ENCODE measurements around the gene RAB3GAP2.

RAB3GAP2 gene

DNA sequence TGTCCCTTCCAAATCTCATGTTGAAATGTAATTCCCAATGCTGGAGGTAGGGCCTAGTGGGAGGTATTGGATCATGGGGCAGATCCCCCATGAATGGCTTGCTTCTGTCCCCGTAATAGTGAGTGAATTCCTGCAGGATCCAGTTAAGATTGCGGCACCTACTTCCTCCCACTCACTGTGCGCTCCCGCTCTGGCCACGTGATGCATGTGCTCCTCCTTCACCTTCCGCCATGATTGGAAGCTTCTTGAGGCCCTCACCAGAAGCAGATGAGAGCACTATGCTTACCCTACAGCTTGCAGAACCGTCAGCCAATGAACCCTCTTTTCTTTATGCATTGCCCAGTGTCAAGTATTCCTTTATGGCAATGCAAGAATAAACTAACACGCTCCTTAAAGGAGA is 14.9 kb upstream of the RAB3GAP2 start:
- TF ChIP-seq, protein P1, sequence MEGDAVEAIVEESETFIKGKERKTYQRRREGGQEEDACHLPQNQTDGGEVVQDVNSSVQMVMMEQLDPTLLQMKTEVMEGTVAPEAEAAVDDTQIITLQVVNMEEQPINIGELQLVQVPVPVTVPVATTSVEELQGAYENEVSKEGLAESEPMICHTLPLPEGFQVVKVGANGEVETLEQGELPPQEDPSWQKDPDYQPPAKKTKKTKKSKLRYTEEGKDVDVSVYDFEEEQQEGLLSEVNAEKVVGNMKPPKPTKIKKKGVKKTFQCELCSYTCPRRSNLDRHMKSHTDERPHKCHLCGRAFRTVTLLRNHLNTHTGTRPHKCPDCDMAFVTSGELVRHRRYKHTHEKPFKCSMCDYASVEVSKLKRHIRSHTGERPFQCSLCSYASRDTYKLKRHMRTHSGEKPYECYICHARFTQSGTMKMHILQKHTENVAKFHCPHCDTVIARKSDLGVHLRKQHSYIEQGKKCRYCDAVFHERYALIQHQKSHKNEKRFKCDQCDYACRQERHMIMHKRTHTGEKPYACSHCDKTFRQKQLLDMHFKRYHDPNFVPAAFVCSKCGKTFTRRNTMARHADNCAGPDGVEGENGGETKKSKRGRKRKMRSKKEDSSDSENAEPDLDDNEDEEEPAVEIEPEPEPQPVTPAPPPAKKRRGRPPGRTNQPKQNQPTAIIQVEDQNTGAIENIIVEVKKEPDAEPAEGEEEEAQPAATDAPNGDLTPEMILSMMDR (IDR thresholded peaks at IDR 0.05; ENCODE audit: low read depth, low read length) = no peak
- no peak overlapping the region for H3K4me3 ChIP-seq (ENCODE audit: low read depth, low read length)

DNA sequence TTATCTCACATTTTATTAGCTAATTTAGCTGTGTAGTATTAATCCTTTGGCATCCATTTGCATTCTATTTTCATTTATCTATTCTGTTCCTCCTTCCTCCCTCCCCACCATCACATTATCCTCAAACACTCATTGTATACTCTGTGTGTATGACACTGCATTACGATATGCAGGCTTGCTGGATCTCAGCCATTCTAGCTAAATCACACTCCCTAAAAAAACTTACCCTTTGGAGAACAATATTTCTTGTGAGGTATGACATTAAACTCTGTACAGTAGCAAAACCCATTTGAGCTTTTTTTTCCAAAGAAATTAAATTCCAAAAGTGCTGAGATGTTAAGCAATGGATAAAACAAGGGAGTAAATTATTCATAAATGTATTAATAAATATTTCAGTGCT is 11.4 kb upstream of the RAB3GAP2 start:
- TF ChIP-seq, protein P1 (IDR thresholded peaks at IDR 0.05; ENCODE audit: low read depth, low read length) = no peak
- no peak overlapping the region for H3K4me3 ChIP-seq (ENCODE audit: low read depth, low read length)

DNA sequence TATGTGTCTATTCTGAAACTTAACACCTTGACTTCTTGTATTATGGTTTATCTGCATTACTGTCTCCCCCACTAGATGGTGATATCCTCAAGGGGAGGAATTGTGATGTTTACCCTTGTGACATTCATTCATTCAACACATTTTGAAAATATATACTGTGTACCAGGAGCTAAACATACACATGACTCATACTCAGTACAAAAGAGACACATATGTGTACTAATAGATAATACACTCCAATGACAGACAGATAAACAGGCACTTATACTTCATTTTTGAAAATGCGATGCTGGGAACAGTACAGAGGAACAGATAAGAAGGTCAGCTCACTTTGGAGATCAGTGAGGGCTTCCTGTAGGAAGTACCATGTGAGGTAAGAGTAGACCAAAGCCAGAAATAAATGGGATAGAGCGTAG is 8.9 kb upstream of the RAB3GAP2 start:
- TF ChIP-seq, protein P1 (IDR thresholded peaks at IDR 0.05; ENCODE audit: low read depth, low read length) = peak; percentile 34; the same call in 1 of the 2 replicates
- no peak overlapping the region for H3K4me3 ChIP-seq (ENCODE audit: low read depth, low read length)

DNA sequence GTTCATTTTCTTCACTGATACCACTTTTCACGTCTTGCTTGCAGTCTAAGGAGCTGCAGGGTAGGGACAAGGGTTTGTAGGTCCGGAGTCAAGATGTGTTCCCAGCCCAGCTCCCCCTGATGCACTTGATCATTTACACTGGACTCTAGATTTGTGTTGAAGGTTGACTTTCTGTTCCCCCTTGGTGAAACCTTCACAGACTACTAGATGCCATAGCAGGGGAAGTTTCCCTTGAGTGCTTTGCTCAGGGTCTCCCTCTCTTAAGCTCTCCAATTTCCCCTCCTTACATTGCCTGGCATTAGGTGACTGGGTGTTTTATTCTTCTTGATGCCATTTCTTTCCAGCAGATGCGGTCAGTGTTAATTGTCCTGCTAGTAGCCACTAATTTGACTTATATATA is 8.0 kb upstream of the RAB3GAP2 start:
- TF ChIP-seq, protein P1 (IDR thresholded peaks at IDR 0.05; ENCODE audit: low read depth, low read length) = no peak
- H3K4me3 ChIP-seq (ENCODE audit: low read depth, low read length) = no peak overlapping the region

DNA sequence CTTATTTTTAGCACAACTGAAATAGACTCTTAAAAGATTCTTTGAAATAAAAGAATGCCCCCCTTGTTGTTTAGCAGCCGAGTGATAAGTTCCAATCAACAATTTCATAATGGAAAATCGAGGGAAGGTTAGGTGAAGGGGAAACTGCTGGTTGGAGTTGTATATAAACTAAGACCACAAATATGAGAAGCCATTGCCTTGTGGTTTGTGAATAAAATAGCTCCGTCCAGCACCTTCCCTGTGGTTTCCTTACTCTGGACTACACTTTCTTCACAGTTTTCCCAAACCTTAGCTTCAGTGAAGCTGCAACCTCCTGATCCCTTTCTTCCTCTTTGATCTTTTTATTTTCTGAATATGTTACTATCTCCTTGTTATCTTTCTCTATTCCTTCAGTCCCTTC is 6.7 kb upstream of the RAB3GAP2 start:
- H3K4me3 ChIP-seq (ENCODE audit: low read depth, low read length) = no peak overlapping the region

DNA sequence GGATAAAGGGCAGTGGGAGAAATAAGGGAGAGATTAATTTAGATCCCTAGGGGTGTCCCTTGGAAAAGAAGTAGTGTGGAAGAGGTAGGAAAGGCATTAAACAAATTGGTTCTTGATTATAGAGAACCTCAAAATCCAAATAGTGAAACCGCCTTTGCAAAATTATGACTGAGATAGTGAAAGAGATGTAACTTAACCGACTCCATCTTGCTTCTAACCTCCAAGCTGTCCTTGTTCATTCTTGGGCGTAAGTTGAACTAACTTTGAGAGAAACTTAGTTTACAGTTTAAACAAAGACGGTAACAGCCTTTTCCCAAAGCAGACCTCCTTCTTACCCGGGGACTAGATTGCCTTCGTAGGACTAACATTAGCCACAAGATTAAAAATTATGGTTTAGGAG is 3.2 kb upstream of the RAB3GAP2 start:
- no peak overlapping the region for H3K4me3 ChIP-seq (ENCODE audit: low read depth, low read length)
- TF ChIP-seq, protein P1 (IDR thresholded peaks at IDR 0.05; ENCODE audit: low read depth, low read length) = no peak

More for the DNA sequence above, 6.7 kb upstream of the RAB3GAP2 start:
- TF ChIP-seq, protein P1 (IDR thresholded peaks at IDR 0.05; ENCODE audit: low read depth, low read length) = no peak

DNA sequence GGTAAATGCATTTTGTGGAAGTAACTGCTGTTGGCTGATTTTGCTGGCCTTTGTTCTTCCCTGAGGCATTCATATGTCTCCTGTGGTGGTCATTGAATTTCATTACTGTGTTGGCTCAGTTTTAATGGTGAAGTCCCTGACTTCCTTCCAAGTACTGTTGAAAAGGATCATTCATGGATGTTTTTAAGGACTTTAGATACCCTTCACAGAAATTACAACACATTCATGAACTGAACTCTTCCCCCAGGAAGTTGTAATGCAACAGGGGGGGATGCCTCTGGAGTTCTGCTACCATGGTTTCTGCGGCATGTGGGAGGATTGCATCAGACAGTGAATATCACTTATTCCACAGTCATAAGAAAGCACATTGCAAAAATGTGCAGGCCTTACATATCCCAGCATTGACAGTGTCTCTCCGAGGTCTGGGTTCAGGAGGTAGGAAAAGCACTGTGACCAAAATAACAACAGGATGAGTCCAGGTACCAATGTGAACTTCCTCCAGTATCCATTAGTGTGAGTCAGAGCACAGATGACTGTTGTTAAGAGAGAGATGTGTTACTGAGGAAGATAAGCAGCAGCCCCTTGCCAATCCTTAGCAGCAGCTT is 2.1 kb upstream of the RAB3GAP2 start:
- H3K4me3 ChIP-seq (ENCODE audit: low read depth, low read length) = no peak overlapping the region
- TF ChIP-seq, protein P1 (IDR thresholded peaks at IDR 0.05; ENCODE audit: low read depth, low read length) = no peak

Measured in WI38 (cell line).